Liver (tissue), 9 donors: ENCODE measurements around the gene NNMT. TPM values are rescaled to one million over a fixed set of nuclear protein-coding genes. Genes with fewer than 3 reads are reported as not detected.

Source experiments
- DNase-seq: peaks from one replicate; pipeline ENCODE4 v3.0.0-alpha.2; 2017; ENCODE audit warnings: low spot score
- H3K27ac ChIP-seq, 2 donors: one replicate each; pipeline ENCODE4 v1.7.0; 2013; ENCODE audit warnings: inconsistent platforms in 2 of 2, low read length in 2 of 2, control low read depth in 1 of 2, low read depth in 1 of 2, mild to moderate bottlenecking in 1 of 2
- H3K27me3 ChIP-seq, 4 donors: one replicate each; pipeline versions ENCODE4 v1.6.1 to v1.7.0; 2013; ENCODE audit warnings: low read length in 3 of 4, inconsistent platforms in 1 of 4, mild to moderate bottlenecking in 1 of 4, moderate library complexity in 1 of 4; ENCODE audit not compliant: control insufficient read depth in 4 of 4, insufficient read depth in 4 of 4
- H3K36me3 ChIP-seq, 4 donors: one replicate each; pipeline versions ENCODE4 v1.6.1 to v1.7.0; 2013; ENCODE audit warnings: low read length in 3 of 4, mild to moderate bottlenecking in 3 of 4, low read depth in 1 of 4, moderate library complexity in 1 of 4; ENCODE audit not compliant: control insufficient read depth in 4 of 4, insufficient read depth in 3 of 4
- H3K4me1 ChIP-seq, 4 donors: one replicate each; pipeline versions ENCODE4 v1.6.1 to v1.7.0; 2013; ENCODE audit warnings: low read length in 3 of 4, mild to moderate bottlenecking in 3 of 4, moderate library complexity in 1 of 4; ENCODE audit not compliant: control insufficient read depth in 4 of 4, insufficient read depth in 4 of 4
- H3K4me3 ChIP-seq, 3 donors: one replicate each; pipeline versions ENCODE4 v1.6.1 to v1.7.0; 2013; ENCODE audit warnings: low read length in 3 of 3, control low read depth in 1 of 3, low read depth in 1 of 3, mild to moderate bottlenecking in 1 of 3
- H3K9ac ChIP-seq, 2 donors: one replicate each; pipeline ENCODE4 v1.7.0; 2013; ENCODE audit warnings: low read length in 2 of 2, mild to moderate bottlenecking in 2 of 2, moderate library complexity in 2 of 2, control low read depth in 1 of 2, low read depth in 1 of 2
- H3K9me3 ChIP-seq, 4 donors: one replicate each; pipeline versions ENCODE4 v1.6.1 to v1.7.0; 2013; ENCODE audit warnings: low read length in 3 of 4; ENCODE audit not compliant: control insufficient read depth in 4 of 4
- ATF3 ChIP-seq: IDR thresholded peaks from 2 replicates; pipeline ENCODE4 v1.6.1; 2016; ENCODE audit warnings: antibody characterized with exemption
- EGR1 ChIP-seq, 2 donors: IDR thresholded peaks; 2 replicates each; pipeline ENCODE4 v1.6.1; 2016 to 2018; ENCODE audit warnings: antibody characterized with exemption in 2 of 2, low read depth in 2 of 2
- FOXA1 ChIP-seq: IDR thresholded peaks from 2 replicates; pipeline ENCODE4 v1.6.1; 2016; ENCODE audit warnings: antibody characterized with exemption
- FOXA2 ChIP-seq: IDR thresholded peaks from 2 replicates; pipeline ENCODE4 v1.6.1; 2016; ENCODE audit warnings: antibody characterized with exemption
- GABPA ChIP-seq, 2 donors: IDR thresholded peaks in 1 of 2; conservative IDR thresholded peaks in 1 of 2; 2 replicates each; pipeline ENCODE4 v1.6.1; 2016; ENCODE audit warnings: antibody characterized with exemption in 2 of 2, mild to moderate bottlenecking in 1 of 2, moderate library complexity in 1 of 2
- HNF4A ChIP-seq, 2 donors: conservative IDR thresholded peaks; 2 replicates each; pipeline ENCODE4 v1.6.1; 2016; ENCODE audit warnings: antibody characterized with exemption in 2 of 2, mild to moderate bottlenecking in 2 of 2
- HNF4G ChIP-seq: IDR thresholded peaks from 2 replicates; pipeline ENCODE4 v1.6.1; 2016; ENCODE audit warnings: antibody characterized with exemption
- JUND ChIP-seq, 2 donors: IDR thresholded peaks; 2 replicates each; pipeline ENCODE4 v1.6.1; 2016; ENCODE audit warnings: antibody characterized with exemption in 2 of 2
- MAX ChIP-seq: IDR thresholded peaks from 2 replicates; pipeline ENCODE4 v1.6.1; 2016; ENCODE audit warnings: antibody characterized with exemption
- NR2F2 ChIP-seq: IDR thresholded peaks from 2 replicates; pipeline ENCODE4 v1.6.1; 2016; ENCODE audit warnings: antibody characterized with exemption
- RAD21 ChIP-seq, 2 donors: IDR thresholded peaks; 2 replicates each; pipeline ENCODE4 v1.6.1; 2016; ENCODE audit warnings: antibody characterized with exemption in 2 of 2, mild to moderate bottlenecking in 2 of 2
- REST ChIP-seq: IDR thresholded peaks from 2 replicates; pipeline ENCODE4 v1.6.1; 2016; ENCODE audit warnings: antibody characterized with exemption, mild to moderate bottlenecking
- RXRA ChIP-seq, 2 donors: IDR thresholded peaks; 2 replicates each; pipeline ENCODE4 v1.6.1; 2017 to 2018; ENCODE audit warnings: antibody characterized with exemption in 2 of 2, mild to moderate bottlenecking in 1 of 2
- SP1 ChIP-seq: IDR thresholded peaks from 2 replicates; pipeline ENCODE4 v1.6.1; 2018; ENCODE audit warnings: antibody characterized with exemption, mild to moderate bottlenecking
- TAF1 ChIP-seq: conservative IDR thresholded peaks from 2 replicates; pipeline ENCODE4 v1.6.1; 2016; ENCODE audit warnings: antibody characterized with exemption, mild to moderate bottlenecking
- YY1 ChIP-seq: IDR thresholded peaks from 2 replicates; pipeline ENCODE4 v1.6.1; 2016; ENCODE audit warnings: antibody characterized with exemption, mild to moderate bottlenecking
- WGBS: extraction: QIAGEN DNeasy Blood & Tissue Kit; methylation state at CpG from one replicate; pipeline ENCODE4 v1.1.7; 2013; 5-methylcytosine and 5-hydroxymethylcytosine counted together
- polyA plus RNA-seq, 2 donors: library from polyadenylated mRNA; stranded (reverse) in 1 of 2; unstranded in 1 of 2; fragments of 200-250 nt in 1 of 2; fragments of >200 nt in 1 of 2; fragmentation: Nextera tagmentation in 1 of 2; extraction: Ambion mirVana in 1 of 2; gene quantifications; one replicate each; pipeline versions ENCODE4 v1.2.1 to v1.2.3, GENCODE V29; 2013 to 2015
- total RNA-seq, 2 donors: library from RNA; depleted of rRNA; stranded (reverse); fragments of >200 nt; gene quantifications; one replicate each; pipeline ENCODE4 v1.2.3, GENCODE V29; 2014
- TF ChIP-seq, protein P1 (sequence below): IDR thresholded peaks from 2 replicates; pipeline ENCODE4 v1.6.1; 2016; ENCODE audit warnings: antibody characterized with exemption
- TF ChIP-seq, protein P2 (sequence below): fragments of 150-350 bp; IDR thresholded peaks from 2 replicates; pipeline ENCODE4 v1.5.1; 2017; ENCODE audit warnings: improper control_type of control experiment, low read depth, low read length; ENCODE audit not compliant: missing input control
- donor health status: healthy.
- donor health status: healthy.
- donor health status: healthy.
- donor health status: healthy.
- donor health status: healthy.

Gene NNMT
- total and polyA plus RNA-seq, 4 donors, result 0.47 to 3,724 (median 2,877) TPM

- Histone ChIP-seq H3K27ac (no peak overlapping the region), H3K9ac (no peak overlapping the region), H3K4me1 (peaks cover 7 to 59% (median 36%) of the 10 kb centered on the region in 4 donors), H3K36me3 (no peaks in the 10 kb centered on the region), H3K4me3 (no peak overlapping the region), H3K9me3 (no peaks in the 10 kb centered on the region), H3K27me3 (no peaks in the 10 kb centered on the region)
- DNase-seq, result no peak
- 66% methylated on average over 5 of the region's 5 CpGs for WGBS
- TF ChIP-seq SP1 (no peak), RAD21 (IDR thresholded peaks at IDR 0.05) (no peak), HNF4A (conservative IDR thresholded peaks at IDR 0.05) (no peak), HNF4G (no peak), MAX (no peak), NR2F2 (no peak), ATF3 (no peak), RXRA (IDR thresholded peaks at IDR 0.05) (no peak), REST (no peak), FOXA1 (no peak), YY1 (no peak), FOXA2 (no peak), TAF1 (no peak), GABPA (IDR thresholded peaks at IDR 0.05 in 1 of 2, conservative IDR thresholded peaks at IDR 0.05 in 1 of 2) (no peak), EGR1 (IDR thresholded peaks at IDR 0.05; ENCODE audit: low read depth in 2 of 2) (no peak), JUND (IDR thresholded peaks at IDR 0.05) (no peak)
- TF ChIP-seq, protein P1, sequence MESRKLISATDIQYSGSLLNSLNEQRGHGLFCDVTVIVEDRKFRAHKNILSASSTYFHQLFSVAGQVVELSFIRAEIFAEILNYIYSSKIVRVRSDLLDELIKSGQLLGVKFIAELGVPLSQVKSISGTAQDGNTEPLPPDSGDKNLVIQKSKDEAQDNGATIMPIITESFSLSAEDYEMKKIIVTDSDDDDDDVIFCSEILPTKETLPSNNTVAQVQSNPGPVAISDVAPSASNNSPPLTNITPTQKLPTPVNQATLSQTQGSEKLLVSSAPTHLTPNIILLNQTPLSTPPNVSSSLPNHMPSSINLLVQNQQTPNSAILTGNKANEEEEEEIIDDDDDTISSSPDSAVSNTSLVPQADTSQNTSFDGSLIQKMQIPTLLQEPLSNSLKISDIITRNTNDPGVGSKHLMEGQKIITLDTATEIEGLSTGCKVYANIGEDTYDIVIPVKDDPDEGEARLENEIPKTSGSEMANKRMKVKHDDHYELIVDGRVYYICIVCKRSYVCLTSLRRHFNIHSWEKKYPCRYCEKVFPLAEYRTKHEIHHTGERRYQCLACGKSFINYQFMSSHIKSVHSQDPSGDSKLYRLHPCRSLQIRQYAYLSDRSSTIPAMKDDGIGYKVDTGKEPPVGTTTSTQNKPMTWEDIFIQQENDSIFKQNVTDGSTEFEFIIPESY, result no peak
- TF ChIP-seq, protein P2, sequence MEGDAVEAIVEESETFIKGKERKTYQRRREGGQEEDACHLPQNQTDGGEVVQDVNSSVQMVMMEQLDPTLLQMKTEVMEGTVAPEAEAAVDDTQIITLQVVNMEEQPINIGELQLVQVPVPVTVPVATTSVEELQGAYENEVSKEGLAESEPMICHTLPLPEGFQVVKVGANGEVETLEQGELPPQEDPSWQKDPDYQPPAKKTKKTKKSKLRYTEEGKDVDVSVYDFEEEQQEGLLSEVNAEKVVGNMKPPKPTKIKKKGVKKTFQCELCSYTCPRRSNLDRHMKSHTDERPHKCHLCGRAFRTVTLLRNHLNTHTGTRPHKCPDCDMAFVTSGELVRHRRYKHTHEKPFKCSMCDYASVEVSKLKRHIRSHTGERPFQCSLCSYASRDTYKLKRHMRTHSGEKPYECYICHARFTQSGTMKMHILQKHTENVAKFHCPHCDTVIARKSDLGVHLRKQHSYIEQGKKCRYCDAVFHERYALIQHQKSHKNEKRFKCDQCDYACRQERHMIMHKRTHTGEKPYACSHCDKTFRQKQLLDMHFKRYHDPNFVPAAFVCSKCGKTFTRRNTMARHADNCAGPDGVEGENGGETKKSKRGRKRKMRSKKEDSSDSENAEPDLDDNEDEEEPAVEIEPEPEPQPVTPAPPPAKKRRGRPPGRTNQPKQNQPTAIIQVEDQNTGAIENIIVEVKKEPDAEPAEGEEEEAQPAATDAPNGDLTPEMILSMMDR, result no peak
Observed at GRCh38 chr11:114276077-114276476, 20.1 kb upstream of the NNMT start.
